HG02588 (cell line): ENCODE data around the gene SPEN.
"Not testable (repeated sequence)": the region's sequence is repeated elsewhere in the genome, so short reads cannot be mapped to it uniquely, and the experiment has no call there.

ENCODE experiments used
- ATAC-seq: cut with Tn5 transposase; IDR thresholded peaks from one replicate; pipeline ENCODE4 v1.9.1; 2021; ENCODE audit warnings: mild to moderate bottlenecking, moderate library complexity; ENCODE audit not compliant: unreplicated experiment

SPEN gene

DNA sequence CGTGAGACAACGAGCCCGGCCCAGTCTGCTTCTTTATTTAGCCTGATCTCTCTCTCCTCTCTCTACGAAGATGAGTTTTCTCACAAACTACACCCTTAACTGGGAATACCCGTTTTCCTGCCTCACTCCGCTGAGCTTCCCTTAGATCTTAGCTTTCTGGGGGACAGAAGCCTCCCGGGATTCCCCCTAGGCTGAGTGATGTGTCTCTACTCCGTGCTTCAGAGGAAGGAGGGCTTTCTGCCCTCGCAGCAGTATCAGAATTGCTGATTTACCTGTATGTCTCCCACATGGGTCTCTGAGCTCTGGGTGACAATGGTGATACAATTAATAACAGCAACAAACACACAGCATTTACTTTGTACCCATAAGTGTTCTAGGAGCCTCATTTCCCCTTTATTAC lies 127.3 kb downstream of the SPEN start:
- peak; percentile 42 for ATAC-seq

DNA sequence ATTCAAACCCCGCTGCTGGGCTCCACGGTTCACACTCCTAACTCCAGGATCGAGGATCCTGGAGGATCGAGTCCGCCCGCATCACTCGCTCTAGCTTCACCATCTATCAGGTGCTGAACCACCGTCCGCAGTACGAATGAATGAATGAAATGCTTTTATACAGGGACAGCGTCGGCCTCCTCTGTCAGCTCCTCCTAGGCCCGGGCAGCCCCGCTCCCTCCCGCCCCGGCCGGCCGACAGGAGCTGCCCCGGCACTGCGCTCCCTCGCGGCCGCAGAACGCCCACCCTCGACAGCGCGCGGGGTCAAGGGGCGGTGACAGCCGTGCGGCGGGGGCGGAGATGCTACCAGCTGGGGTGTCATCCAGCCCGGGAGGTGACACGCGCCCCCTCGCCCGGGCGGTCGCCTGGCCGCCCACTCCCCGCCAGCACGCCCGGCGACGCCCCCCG lies 127.9 kb downstream of the SPEN start:
- ATAC-seq, result peak; percentile 57

DNA sequence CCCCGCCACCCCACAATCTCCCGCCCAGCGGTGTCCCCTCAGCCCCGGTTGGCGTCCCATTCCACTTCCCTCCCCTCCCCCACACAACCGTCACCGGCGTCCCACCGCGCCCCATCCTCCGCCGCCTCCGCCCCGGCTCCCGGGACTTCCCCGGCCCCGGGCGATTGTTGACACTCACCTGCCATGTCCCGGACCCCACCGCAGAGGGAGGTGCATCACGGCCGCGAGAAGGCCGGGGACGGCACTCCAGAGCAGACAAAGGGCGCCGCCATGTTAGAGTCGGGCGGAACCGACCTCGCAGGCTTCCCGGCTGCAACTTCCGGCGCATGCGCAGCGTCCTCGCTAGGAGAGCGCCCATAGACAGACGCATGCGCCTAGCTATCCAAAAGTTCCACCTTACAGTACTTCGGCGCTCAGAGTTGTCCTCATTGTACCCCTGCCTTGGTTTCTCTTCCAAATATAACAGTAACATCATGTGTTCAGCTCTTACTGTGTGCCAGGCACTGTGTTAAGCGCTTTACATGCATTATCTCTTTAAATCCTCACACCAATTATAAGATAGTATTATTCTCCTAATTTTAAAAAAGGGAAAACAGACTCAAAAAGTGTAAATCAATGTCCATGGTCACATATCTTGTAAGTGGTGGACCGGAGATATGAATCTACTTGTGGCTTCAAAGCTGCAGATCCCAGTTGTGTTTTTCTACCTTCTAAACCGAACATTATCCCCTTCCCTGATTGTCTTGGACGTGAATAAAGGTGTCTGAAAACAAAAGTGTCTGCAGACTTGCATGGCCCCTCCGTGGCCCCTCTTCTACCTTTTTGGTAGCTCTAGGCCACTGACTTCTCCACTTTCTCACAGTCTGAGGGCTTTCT lies 128.5 kb downstream of the SPEN start, which contains the start of gene ZBTB17:
TSS of gene ZBTB17 (minus strand) at position 297 of the 876 bp plus-strand sequence. CDS start 27,606 bp downstream, outside the sequence.
- ATAC-seq, result peak; percentile 67

DNA sequence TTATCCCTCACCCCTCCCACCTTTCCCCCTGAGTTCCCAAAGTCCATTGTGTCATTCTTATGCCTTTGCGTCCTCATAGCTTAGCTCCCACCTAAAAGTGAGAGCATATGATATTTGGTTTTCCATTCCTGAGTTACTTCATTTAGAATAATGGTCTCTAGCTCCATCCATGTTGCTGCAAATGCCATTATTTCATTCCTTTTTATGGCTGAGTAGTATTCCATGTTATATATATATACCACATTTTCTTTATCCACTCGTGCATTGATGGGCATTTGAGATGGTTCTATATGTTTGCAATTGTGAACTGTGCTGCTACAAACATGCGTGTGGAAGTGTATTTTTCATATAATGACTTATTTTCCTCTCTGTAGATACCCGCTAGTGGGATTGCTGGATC lies 130.4 kb downstream of the SPEN start:
- not testable (repeated sequence) for ATAC-seq

DNA sequence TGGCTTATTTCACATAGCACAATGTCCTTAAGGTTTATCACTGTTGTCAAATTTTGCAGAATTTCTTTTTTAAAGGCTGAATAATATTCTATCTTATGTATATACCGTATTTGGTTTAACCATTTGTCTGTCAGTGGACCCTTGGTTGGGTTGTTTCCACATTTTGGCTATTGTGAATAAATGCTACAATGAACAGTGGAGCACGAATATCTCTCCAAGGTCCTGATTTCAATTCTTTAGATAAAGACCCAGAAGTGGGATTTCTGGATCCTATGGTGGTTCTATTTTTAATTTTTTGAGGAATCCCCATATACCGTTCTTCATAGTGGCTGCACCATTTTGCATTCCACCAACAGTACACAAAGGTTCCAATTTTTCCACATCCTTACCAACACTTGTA lies 134.2 kb downstream of the SPEN start:
- no peak for ATAC-seq

DNA sequence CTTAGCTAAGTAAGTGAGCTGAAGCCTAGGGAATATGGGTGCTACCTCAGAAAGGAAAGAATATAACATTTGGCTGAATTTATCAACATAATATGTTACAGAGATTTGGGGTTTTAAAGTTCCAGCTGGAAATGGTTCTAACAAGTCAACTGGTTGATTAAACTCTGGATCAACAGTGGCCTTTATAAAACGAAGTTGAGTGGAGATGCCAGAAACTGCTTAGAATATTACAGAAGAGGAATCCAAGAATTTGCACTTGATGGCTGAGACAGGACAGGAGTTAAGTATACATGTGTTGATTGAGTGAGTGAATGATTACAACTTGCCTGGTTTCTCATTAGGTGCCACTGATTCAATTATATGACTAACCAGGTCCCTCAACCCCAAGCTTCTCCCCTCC lies 135.8 kb downstream of the SPEN start:
- no peak for ATAC-seq

DNA sequence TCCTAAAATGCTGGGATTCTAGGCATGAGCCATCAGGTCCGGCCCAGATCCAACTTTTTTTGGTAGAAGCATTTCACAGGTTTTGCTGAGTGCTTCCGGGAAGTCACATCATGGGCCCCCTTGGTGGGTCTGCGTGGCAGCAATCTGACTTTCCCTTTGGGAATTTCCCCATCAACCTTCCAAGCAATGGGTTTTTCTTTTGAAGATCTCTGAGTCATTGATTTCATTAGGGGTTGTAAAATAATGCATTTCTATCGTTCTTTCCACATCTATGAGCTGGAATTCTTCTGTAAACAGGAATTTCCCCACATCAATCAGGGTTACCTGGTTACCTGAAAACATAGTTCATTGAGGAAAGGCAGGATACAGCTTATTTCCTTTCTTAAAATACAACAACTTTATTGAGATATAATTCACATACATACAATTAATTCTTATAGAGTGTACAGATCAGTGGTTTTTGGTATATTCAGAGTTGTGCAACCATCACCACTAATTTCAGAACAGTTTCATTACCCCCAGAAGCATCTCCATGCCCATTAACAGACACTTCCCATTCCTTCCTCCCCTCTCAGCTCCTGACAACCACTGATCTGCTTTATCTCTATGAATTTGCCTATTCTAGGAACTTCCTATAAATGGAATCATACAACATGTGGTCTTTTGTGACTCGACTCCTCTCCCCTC lies 138.2 kb downstream of the SPEN start:
- no peak for ATAC-seq

DNA sequence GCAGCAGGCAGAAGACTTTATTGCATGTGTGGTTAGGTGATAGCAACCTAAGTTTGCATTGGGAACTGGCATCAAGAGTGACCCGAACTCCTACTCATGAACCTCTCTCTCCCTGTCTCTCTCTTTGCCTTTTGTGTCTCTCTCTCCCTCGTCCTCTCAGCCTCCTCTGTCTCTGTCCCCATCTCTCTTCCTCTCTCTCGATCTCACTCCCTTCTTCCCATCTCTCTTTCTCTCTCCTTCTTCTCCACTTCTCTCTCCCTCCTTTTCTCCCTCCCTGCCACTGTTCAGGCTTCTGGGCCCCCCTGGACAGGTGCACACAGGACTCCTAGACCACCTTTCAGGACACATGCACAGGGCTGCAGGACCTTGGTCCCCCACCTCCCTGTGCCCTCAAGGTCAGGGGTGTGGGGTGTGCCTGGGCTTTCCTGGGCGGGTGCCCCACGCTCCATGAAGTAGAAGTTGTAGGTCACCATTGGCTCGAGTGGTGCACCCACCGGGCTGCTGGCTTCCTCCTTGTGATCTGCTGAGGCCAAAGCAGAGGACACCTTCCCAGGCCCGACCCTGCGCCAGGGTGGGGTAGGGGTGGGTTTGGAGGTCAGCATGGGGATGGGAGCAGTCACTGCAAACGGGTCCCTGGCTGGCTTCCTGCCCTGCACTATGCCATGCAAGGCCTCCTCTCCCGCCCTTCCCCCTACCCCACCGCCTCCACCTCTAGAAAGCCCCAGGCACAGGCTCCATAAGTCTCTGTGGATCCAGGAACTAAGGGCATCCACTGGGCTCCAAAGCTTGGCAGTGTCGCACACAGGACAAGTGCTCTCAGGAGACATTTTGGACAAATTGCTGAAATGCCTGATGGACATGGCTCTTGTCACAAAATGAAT lies 141.6 kb downstream of the SPEN start:
- no peak for ATAC-seq

DNA sequence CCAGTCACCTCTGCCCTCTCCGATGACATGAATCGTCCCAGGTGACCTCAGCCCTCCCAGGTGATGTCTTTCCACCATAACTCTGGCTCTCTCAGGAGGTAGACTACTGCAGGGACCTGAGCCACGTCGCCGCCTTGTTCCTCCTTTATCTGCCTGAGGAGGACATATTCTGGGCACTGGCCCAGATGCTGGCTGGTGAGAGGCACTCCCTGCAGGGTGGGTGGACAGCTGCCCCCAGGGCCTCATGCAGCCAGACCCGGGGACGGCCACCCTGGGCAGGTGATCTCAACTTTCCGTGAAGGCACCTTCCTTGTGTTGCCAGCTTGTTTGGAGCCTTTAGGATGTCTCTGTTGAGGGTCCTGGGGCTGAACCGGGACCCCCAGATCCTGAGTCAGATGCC lies 142.3 kb downstream of the SPEN start:
- no peak for ATAC-seq
